ENCODE measurements around the gene SLC25A51. TPM values are rescaled to one million over a fixed set of nuclear protein-coding genes. Genes with fewer than 3 reads are reported as not detected.

The SLC25A51 gene
- total RNA-seq, 4 donors from 2014 or later: 14.7 to 66.1 (median 44.4) TPM

GRCh38 chr9:37931592-37931991 is 27.7 kb upstream of the SLC25A51 start:
- Histone ChIP-seq H3K36me3 (no peaks in the 10 kb centered on the region), H3K27ac (no peak overlapping the region), H3K27me3 (no peaks in the 10 kb centered on the region), H3K4me3 (no peak overlapping the region), H3K9me3 (no peaks in the 10 kb centered on the region), H3K4me1 (no peaks in the 10 kb centered on the region)
- intact Hi-C loops (cut with DNase I; ENCODE audit: low total_unique reads): no loop called here
- no peak for TF ChIP-seq CTCF (IDR thresholded peaks at IDR 0.05)
- TF ChIP-seq POLR2A (IDR thresholded peaks at IDR 0.05): no peak
- DNase-seq: no peak

GRCh38 chr9:37929441-37929895 is 25.5 kb upstream of the SLC25A51 start:
- Histone ChIP-seq H3K4me1 (no peaks in the 10 kb centered on the region), H3K4me3 (no peak overlapping the region), H3K27ac (no peak overlapping the region), H3K9me3 (no peaks in the 10 kb centered on the region), H3K36me3 (no peaks in the 10 kb centered on the region), H3K27me3 (no peaks in the 10 kb centered on the region)
- no peak for TF ChIP-seq POLR2A (IDR thresholded peaks at IDR 0.05)
- TF ChIP-seq CTCF (IDR thresholded peaks at IDR 0.05): no peak
- intact Hi-C loops (cut with DNase I; ENCODE audit: low total_unique reads): no loop called here
- peak in 1 of 2 donors; percentile 28 for DNase-seq

- intact Hi-C loops (cut with DNase I; ENCODE audit: low total_unique reads): no loop called here
- no peak overlapping the region for H3K4me3 ChIP-seq
- no peak for DNase-seq
- H3K4me1 ChIP-seq: no peaks in the 10 kb centered on the region
- TF ChIP-seq POLR2A (IDR thresholded peaks at IDR 0.05): no peak
- TF ChIP-seq CTCF (IDR thresholded peaks at IDR 0.05): no peak
- no peaks in the 10 kb centered on the region for H3K9me3 ChIP-seq
- no peaks in the 10 kb centered on the region for H3K36me3 ChIP-seq
- H3K27me3 ChIP-seq: no peaks in the 10 kb centered on the region
- H3K27ac ChIP-seq: no peak overlapping the region
Observed at GRCh38 chr9:37928552-37929430, 24.9 kb upstream of the SLC25A51 start.

GRCh38 chr9:37927601-37928551 is 23.9 kb upstream of the SLC25A51 start:
- Histone ChIP-seq H3K4me3 (no peak overlapping the region), H3K9me3 (no peaks in the 10 kb centered on the region), H3K4me1 (no peaks in the 10 kb centered on the region), H3K27me3 (no peaks in the 10 kb centered on the region), H3K36me3 (no peaks in the 10 kb centered on the region), H3K27ac (no peak overlapping the region)
- intact Hi-C loops (cut with DNase I; ENCODE audit: low total_unique reads): no loop called here
- no peak for TF ChIP-seq CTCF (IDR thresholded peaks at IDR 0.05)
- TF ChIP-seq POLR2A (IDR thresholded peaks at IDR 0.05): no peak
- no peak for DNase-seq
